MCF 10A (cell line): ENCODE measurements around the gene CFAP53. TPM values are rescaled to one million over a fixed set of nuclear protein-coding genes. Genes with fewer than 3 reads are reported as not detected.

ENCODE experiments used
- BruUV-seq: library from RNA; stranded (reverse); fragments of 400-500 nt; replicated peaks from 2 replicates; lab custom pipeline; 2021; lab: Mats Ljungman, UMichigan
- CTCF ChIA-PET: fragments of 300-600 bp; sonication (Branson Sonifier 250); formaldehyde crosslinking; extraction: SDS; loops from one replicate; lab custom pipeline; 2021; ENCODE audit warnings: antibody characterized with exemption, inconsistent platforms; lab: Yijun Ruan, JAX
- POLR2A ChIA-PET: fragments of 300-600, 350-650 bp; sonication (Branson Sonifier 250); formaldehyde crosslinking; extraction: SDS; loops from one replicate; lab custom pipeline; 2020; ENCODE audit warnings: antibody characterized with exemption, inconsistent platforms; lab: Yijun Ruan, JAX
- DNase-seq: peaks from one replicate; pipeline ENCODE4 v3.0.0-alpha.2; 2018; ENCODE audit not compliant: unreplicated experiment
- H3K27ac Mint-ChIP-seq: one replicate; pipeline ENCODE4 v1.8.0; 2022; ENCODE audit warnings: mild to moderate bottlenecking, low read depth, mixed read lengths; ENCODE audit not compliant: unreplicated experiment
- H3K27me3 Mint-ChIP-seq: one replicate; pipeline ENCODE4 v1.8.0; 2022; ENCODE audit warnings: mixed read lengths; ENCODE audit not compliant: insufficient read depth, unreplicated experiment
- H3K36me3 Mint-ChIP-seq: one replicate; pipeline ENCODE4 v1.8.0; 2022; ENCODE audit warnings: mild to moderate bottlenecking, moderate library complexity, mixed read lengths; ENCODE audit not compliant: insufficient read depth, unreplicated experiment
- H3K4me1 Mint-ChIP-seq: one replicate; pipeline ENCODE4 v1.8.0; 2022; ENCODE audit warnings: mixed read lengths; ENCODE audit not compliant: insufficient read depth, unreplicated experiment
- H3K4me3 Mint-ChIP-seq: one replicate; pipeline ENCODE4 v1.8.0; 2022; ENCODE audit warnings: mild to moderate bottlenecking, moderate library complexity, mixed read lengths; ENCODE audit not compliant: unreplicated experiment
- H3K9me3 Mint-ChIP-seq: one replicate; pipeline ENCODE4 v1.8.0; 2022; ENCODE audit warnings: mixed read lengths; ENCODE audit not compliant: unreplicated experiment
- CTCF ChIP-seq: fragments of 200-600 bp; IDR thresholded peaks from one replicate; pipeline ENCODE4 v1.8.0; 2022; ENCODE audit warnings: antibody characterized with exemption, mild to moderate bottlenecking; ENCODE audit not compliant: unreplicated experiment
- intact Hi-C: fragments of 100-400 bp; cut with micrococcal nuclease; formaldehyde crosslinking; loops from 2 replicates; pipeline ENCODE4 v1.14.1; 2022
- total RNA-seq: library from RNA; stranded (reverse); gene quantifications from 2 replicates; pipeline ENCODE4 v1.2.3, GENCODE V29; 2022

CFAP53 gene
- total RNA-seq, 1 experiment from 2014 or later: 2.2 TPM

DNA sequence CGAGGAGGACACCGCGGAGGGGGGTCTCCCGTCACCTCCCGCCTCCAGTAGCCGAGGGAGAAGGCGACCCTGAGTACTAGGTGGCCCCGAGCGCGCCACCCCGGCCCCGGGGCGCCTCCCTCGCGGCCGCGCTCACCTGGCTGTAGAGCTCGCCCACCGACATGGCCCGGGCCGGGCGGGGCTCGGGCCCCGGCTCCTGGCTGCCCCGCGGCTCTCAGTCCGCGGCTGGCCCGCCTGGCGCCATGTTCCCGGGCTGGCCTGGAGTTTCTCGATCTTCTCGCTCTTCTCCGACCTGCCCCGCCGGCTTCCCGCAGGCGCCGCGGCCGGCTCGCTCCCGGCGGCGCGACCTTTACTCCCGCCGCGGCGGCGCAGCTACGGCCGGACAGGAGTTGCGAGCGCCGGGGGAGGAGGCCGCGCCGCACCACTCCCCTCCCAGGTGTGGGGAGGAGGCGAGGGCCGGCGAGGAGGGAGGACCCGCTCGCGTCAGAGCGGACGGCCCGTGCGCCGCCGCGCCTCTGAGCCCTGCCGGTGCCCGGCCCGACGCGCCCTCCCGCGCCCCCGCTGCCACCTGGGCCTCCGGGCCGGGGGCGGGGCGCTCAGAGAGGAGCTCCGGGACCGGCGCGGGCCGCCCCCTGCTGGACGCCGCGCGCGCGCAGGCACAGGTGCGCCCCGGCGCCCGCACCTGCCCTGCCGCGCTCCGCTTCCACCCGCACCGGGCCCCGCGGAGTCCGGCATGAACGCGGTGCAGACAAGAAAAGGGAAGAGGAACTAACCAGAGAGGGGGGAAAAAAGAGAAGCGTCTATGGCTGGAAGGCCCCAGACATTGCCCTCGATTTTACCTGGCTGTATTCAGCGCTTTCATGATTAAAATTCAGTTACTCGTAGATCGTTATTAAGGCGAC is 71.4 kb downstream of the CFAP53 start, which contains the start of gene MYO5B:
MYO5B (minus strand) TSS at position 517 of the 902 bp plus-strand sequence; CDS start at position 163, 354 bp downstream.
- Mint-ChIP-seq H3K36me3 (no peaks in the 10 kb centered on the region), H3K4me3 (peak within 1 kb of the TSS; percentile 71), H3K27me3 (peaks cover 31% of the 10 kb centered on the region), H3K4me1 (peaks cover 22% of the 10 kb centered on the region), H3K27ac (no peak within 1 kb of the TSS), H3K9me3 (no peaks in the 10 kb centered on the region)
- POLR2A ChIA-PET: interaction anchor here (0.7 to 3.0 kb wide), 15 partner anchors 9 to 382 kb away, joined by 3 to 12 read pairs (median 4); no protein-coding TSS in a partner anchor
- no TSS peak for BruUV-seq
- CTCF ChIA-PET: interaction anchor here (0.6 to 3.1 kb wide), 24 partner anchors 8 to 241 kb away, joined by 3 to 10 read pairs (median 4); no protein-coding TSS in a partner anchor
- peak; percentile 78 for DNase-seq
- intact Hi-C loops: loop anchor here (1.0 to 5.0 kb wide), 4 partner anchors 53 to 182 kb away; no protein-coding TSS in a partner anchor
- peak; percentile 49 for TF ChIP-seq CTCF

DNA sequence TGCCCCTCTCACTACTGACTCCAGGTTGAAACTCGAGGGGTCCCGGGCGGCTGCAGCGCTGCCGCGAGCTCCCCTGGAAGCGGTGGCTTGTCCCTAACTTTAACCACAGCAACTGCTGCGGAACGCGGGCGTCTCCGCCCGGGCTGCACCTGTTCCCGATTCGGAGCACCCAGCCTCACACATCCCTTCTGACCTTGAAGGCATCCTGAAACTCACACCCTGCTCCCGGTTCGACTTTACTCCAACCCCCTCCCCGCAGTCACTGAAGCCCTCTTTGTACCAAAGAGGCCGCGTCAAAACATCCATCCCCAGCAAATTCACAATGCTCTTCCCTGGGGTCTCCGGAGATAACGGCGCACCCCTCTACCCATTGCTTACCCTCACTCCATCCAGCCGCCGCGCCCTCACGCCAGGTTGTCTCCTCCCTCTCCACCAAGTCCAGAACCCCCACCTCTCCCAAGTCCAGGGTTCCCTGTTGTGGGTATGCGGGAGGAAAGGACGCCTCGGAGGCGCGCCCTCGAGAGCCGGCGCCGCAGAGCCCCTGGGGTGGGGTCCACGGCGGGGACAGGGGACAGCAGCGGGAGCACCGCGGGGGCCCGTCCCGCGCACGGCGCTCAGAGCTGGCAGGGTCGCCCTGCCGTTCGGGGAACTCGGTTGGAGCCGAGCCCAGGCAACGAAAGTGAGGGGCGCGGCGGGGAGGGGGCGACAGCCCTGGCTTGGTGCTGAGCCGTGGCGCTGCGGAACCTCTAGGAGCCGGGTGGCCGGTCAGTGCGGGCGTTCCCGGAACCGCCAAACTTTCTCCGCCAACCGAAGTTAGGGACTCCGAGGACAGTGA is 72.3 kb downstream of the CFAP53 start:
- H3K4me1 Mint-ChIP-seq: peaks cover 22% of the 10 kb centered on the region
- no peak for TF ChIP-seq CTCF
- H3K9me3 Mint-ChIP-seq: no peaks in the 10 kb centered on the region
- intact Hi-C loops: loop anchor here (2.0 to 5.0 kb wide), 2 partner anchors 52 to 181 kb away; no protein-coding TSS in a partner anchor
- BruUV-seq: TSS peak; percentile 7
- CTCF ChIA-PET: interaction anchor here (0.6 to 3.1 kb wide), 20 partner anchors 7 to 688 kb away, joined by 3 to 10 read pairs (median 4); no protein-coding TSS in a partner anchor
- peak; percentile 2 for DNase-seq
- POLR2A ChIA-PET: interaction anchor here (0.8 to 3.0 kb wide), 9 partner anchors 10 to 382 kb away, joined by 3 to 12 read pairs (median 5); no protein-coding TSS in a partner anchor
- H3K4me3 Mint-ChIP-seq: peak overlapping the region; percentile 71
- H3K27me3 Mint-ChIP-seq: peaks cover 31% of the 10 kb centered on the region
- H3K36me3 Mint-ChIP-seq: no peaks in the 10 kb centered on the region
- no peak overlapping the region for H3K27ac Mint-ChIP-seq

DNA sequence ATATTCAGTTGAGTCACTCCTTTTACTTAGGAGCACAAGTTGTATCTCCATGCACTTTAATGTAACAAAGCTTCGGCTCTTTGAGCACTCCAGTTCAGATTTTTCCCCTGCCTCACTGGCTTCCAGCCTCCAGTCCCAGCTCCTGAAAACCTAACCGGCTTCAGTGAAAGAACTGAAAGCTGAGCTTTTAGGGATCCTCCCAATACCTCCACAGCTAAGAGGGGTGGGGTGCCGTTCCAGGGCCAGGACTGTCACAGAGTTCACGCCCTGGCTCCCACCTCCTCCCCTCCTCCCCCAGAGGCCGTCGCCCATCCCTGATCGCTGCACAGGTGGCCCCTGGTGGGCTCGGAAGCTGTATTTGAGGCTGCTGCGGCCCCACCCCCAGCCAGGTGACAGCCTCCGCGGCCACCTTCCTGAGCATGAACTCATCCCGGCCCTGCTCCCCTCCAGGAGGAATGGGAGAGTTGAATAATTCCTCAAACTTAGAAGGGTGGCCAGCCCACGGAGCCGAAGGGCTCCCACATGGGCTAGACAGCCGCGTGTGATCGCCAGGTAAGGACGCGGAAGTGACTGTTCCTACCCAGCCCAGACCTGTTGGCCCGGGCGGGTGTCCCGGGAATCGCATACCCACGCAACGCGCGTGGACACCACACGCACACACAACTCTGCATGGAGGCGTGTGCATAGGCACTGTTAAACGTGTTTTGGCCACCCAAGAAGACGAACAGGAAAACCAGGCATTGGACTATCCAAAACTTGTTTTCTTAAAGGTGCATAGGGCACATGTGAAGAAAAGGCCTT is 73.1 kb downstream of the CFAP53 start:
- intact Hi-C loops: loop anchor here (5.0 kb wide), 1 partner anchor 51 kb away; no protein-coding TSS in a partner anchor
- no peaks in the 10 kb centered on the region for H3K9me3 Mint-ChIP-seq
- no peak for TF ChIP-seq CTCF
- H3K36me3 Mint-ChIP-seq: no peaks in the 10 kb centered on the region
- POLR2A ChIA-PET: interaction anchor here (0.7 kb wide), 1 partner anchor 231 kb away, joined by 4 read pairs; no protein-coding TSS in a partner anchor
- H3K27me3 Mint-ChIP-seq: peaks cover 31% of the 10 kb centered on the region
- no peak overlapping the region for H3K27ac Mint-ChIP-seq
- peak; percentile 4 for DNase-seq
- no TSS peak for BruUV-seq
- CTCF ChIA-PET: interaction anchor here (0.7 to 1.1 kb wide), 3 partner anchors 12 to 112 kb away, joined by 3 to 4 read pairs (median 3); no protein-coding TSS in a partner anchor
- H3K4me1 Mint-ChIP-seq: peaks cover 22% of the 10 kb centered on the region
- H3K4me3 Mint-ChIP-seq: peak overlapping the region; percentile 71
